ENCODE measurements around the gene RHBDF2.
"Not testable (repeated sequence)": the region's sequence is repeated elsewhere in the genome, so short reads cannot be mapped to it uniquely, and the experiment has no call there.

RHBDF2 gene

GRCh38 chr17:76538281-76538931 is 37.2 kb upstream of the RHBDF2 start:
- in situ Hi-C loops (cut with HindIII; ENCODE audit: low sequenced_read_pairs): no loop called here

- in situ Hi-C loops (cut with HindIII; ENCODE audit: low sequenced_read_pairs): no loop called here
These were observed 36.5 kb upstream of the RHBDF2 start, which contains the start of gene CYGB for GRCh38 chr17:76537578-76538280. Gene CYGB, minus strand, starts transcription at chr17:76537709. Its CDS starts 167 bp downstream, at chr17:76537542.

- in situ Hi-C loops (cut with HindIII; ENCODE audit: low sequenced_read_pairs): no loop called here
These were observed 36.0 kb upstream of the RHBDF2 start for GRCh38 chr17:76537288-76537577.

- in situ Hi-C loops (cut with HindIII; ENCODE audit: low sequenced_read_pairs): no loop called here
These were observed 35.5 kb upstream of the RHBDF2 start for GRCh38 chr17:76536511-76537287.

- in situ Hi-C loops (cut with HindIII; ENCODE audit: low sequenced_read_pairs): no loop called here
These were observed 34.7 kb upstream of the RHBDF2 start for GRCh38 chr17:76535788-76536510.

- in situ Hi-C loops (cut with HindIII; ENCODE audit: low sequenced_read_pairs): no loop called here
These were observed 33.9 kb upstream of the RHBDF2 start for GRCh38 chr17:76534831-76535732.

GRCh38 chr17:76533640-76534359 is 32.6 kb upstream of the RHBDF2 start:
- in situ Hi-C loops (cut with HindIII; ENCODE audit: low sequenced_read_pairs): not testable (repeated sequence)

GRCh38 chr17:76532072-76532651 is 30.9 kb upstream of the RHBDF2 start:
- in situ Hi-C loops (cut with HindIII; ENCODE audit: low sequenced_read_pairs): no loop called here

GRCh38 chr17:76531486-76532038 is 30.3 kb upstream of the RHBDF2 start:
- in situ Hi-C loops (cut with HindIII; ENCODE audit: low sequenced_read_pairs): no loop called here

- in situ Hi-C loops (cut with HindIII; ENCODE audit: low sequenced_read_pairs): no loop called here
These were observed 29.7 kb upstream of the RHBDF2 start for GRCh38 chr17:76530811-76531485.

GRCh38 chr17:76530095-76530723 is 29.0 kb upstream of the RHBDF2 start:
- in situ Hi-C loops (cut with HindIII; ENCODE audit: low sequenced_read_pairs): no loop called here

GRCh38 chr17:76529224-76530094 is 28.2 kb upstream of the RHBDF2 start:
- in situ Hi-C loops (cut with HindIII; ENCODE audit: low sequenced_read_pairs): no loop called here

GRCh38 chr17:76528528-76529223 is 27.5 kb upstream of the RHBDF2 start:
- in situ Hi-C loops (cut with HindIII; ENCODE audit: low sequenced_read_pairs): no loop called here

- in situ Hi-C loops (cut with HindIII; ENCODE audit: low sequenced_read_pairs): no loop called here
These were observed 26.9 kb upstream of the RHBDF2 start for GRCh38 chr17:76528156-76528527.

GRCh38 chr17:76527430-76528111 is 26.3 kb upstream of the RHBDF2 start:
- in situ Hi-C loops (cut with HindIII; ENCODE audit: low sequenced_read_pairs): no loop called here

- in situ Hi-C loops (cut with HindIII; ENCODE audit: low sequenced_read_pairs): not testable (repeated sequence)
These were observed 25.8 kb upstream of the RHBDF2 start for GRCh38 chr17:76527016-76527415.

Data from endothelial cell of hepatic sinusoid (primary cell).